Mucosa of descending colon (tissue), 3 donors: Measurements from ENCODE around the gene PRKG1. TPM values are rescaled to one million over a fixed set of nuclear protein-coding genes. Genes with fewer than 3 reads are reported as not detected.
"Not testable (repeated sequence)": the region's sequence is repeated elsewhere in the genome, so short reads cannot be mapped to it uniquely, and the experiment has no call there.

ENCODE experiments used
- ATAC-seq: fragments of 200-7000 bp; cut with Tn5 transposase; one replicate; pipeline ENCODE4 v1.9.1; 2020; ENCODE audit warnings: mild to moderate bottlenecking, moderate library complexity
- DNase-seq, 3 donors: peaks; one replicate each; pipeline ENCODE4 v3.0.0-alpha.2; 2020
- H3K36me3 ChIP-seq: fragments of 200-600 bp; one replicate; pipeline ENCODE4 v1.8.0; 2021; ENCODE audit warnings: low read depth, mild to moderate bottlenecking
- H3K4me1 ChIP-seq: fragments of 200-600 bp; one replicate; pipeline ENCODE4 v1.8.0; 2021; ENCODE audit warnings: low read depth, mild to moderate bottlenecking
- H3K4me3 ChIP-seq: fragments of 200-600 bp; one replicate; pipeline ENCODE4 v1.8.0; 2021; ENCODE audit warnings: mild to moderate bottlenecking
- H3K9me3 ChIP-seq: fragments of 200-600 bp; one replicate; pipeline ENCODE4 v1.8.0; 2021; ENCODE audit warnings: mild to moderate bottlenecking
- intact Hi-C, 2 donors: fragments of 100-400 bp; cut with DNase I in 1 of 2; cut with micrococcal nuclease in 1 of 2; formaldehyde crosslinking; loops; one replicate each; pipeline versions ENCODE4 v1.11.0 to v1.11.1; 2022; cut with DNase I, micrococcal nuclease
- total RNA-seq, 3 donors: library from RNA; stranded (reverse); fragmentation: NEBNext Ultra II Directional in 2 of 3; extraction: Animal tissue kit (Norgen Biotek cat#: 25700) in 2 of 3; gene quantifications; one replicate each; pipeline versions ENCODE4 v1.2.1 to v1.2.4, GENCODE V29; 2021 to 2023
- TF ChIP-seq, protein P1 (sequence below): fragments of 200-600 bp; IDR thresholded peaks from one replicate; pipeline ENCODE4 v1.8.0; 2022; ENCODE audit warnings: antibody characterized with exemption, mild to moderate bottlenecking
- donor health status: DM: no; HTN: no; CAD: no; lungs with moderate emphysema.
- donor health status: DM: no; HTN: no; CAD: no.
- donor health status: DM: no; HTN: yes; CAD: no.

The PRKG1 gene
- total RNA-seq, 3 donors from 2014 or later: 17.1 to 55.6 (median 21.1) TPM

DNA sequence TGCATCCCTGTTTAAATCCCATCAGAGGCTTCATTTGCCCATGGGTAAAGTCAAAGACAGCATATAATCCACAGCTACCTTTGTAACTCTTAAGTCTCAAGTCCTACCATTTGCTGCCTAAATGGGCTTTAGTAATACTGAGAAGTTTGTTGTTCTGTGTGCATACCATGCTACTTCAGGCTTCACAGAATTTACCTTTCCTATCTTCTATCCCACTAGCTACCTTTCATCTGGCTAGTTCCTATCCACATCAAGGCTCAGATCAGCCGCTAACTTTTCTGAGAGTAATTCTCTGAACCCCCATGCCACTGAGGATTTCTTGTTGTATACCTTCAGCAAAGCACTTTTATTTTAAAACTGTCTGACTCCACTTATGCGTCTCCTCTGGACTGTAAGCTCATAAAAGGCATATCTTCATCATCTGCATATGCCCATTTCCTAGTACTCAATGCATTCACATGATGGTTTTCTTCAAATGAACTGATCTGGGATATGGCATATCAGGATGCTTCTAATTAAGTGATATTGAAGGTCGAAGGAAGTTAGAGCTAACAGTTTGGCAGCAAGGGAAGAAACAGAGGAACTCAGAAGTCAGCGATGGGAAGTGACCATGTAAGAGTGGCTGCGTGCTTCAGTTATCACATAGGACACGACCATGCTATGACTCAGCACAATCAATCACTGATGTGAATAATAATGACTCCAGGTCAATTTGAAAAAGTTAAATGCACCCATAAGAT is 955.9 kb downstream of the PRKG1 start:
- Histone ChIP-seq H3K4me1 (no peaks in the 10 kb centered on the region), H3K9me3 (no peaks in the 10 kb centered on the region), H3K4me3 (no peak overlapping the region), H3K36me3 (no peaks in the 10 kb centered on the region)
- DNase-seq (no peak), ATAC-seq (no peak)
- intact Hi-C loops: no loop called here
- TF ChIP-seq, protein P1, sequence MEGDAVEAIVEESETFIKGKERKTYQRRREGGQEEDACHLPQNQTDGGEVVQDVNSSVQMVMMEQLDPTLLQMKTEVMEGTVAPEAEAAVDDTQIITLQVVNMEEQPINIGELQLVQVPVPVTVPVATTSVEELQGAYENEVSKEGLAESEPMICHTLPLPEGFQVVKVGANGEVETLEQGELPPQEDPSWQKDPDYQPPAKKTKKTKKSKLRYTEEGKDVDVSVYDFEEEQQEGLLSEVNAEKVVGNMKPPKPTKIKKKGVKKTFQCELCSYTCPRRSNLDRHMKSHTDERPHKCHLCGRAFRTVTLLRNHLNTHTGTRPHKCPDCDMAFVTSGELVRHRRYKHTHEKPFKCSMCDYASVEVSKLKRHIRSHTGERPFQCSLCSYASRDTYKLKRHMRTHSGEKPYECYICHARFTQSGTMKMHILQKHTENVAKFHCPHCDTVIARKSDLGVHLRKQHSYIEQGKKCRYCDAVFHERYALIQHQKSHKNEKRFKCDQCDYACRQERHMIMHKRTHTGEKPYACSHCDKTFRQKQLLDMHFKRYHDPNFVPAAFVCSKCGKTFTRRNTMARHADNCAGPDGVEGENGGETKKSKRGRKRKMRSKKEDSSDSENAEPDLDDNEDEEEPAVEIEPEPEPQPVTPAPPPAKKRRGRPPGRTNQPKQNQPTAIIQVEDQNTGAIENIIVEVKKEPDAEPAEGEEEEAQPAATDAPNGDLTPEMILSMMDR: no peak

DNA sequence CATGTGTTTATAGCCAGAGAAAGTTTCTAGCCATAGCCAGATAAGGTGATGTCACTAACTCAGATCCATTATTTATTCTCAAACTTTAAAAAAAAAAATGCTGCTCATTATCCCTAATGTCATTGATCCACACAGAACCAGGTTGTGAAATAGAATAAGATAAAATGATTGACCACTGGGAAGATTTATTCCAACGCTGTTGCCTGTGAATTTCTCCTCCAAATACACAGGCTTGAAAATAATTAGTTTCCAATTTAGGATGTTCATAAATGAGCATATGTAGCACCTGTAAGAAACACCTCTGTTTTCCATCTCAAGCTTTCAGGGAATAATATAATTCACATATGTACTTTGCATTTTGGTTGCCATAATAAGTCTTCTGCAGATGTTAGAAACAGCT is 956.7 kb downstream of the PRKG1 start:
- H3K36me3 ChIP-seq: no peaks in the 10 kb centered on the region
- H3K9me3 ChIP-seq: no peaks in the 10 kb centered on the region
- TF ChIP-seq, protein P1: no peak
- H3K4me1 ChIP-seq: no peaks in the 10 kb centered on the region
- intact Hi-C loops: no loop called here
- H3K4me3 ChIP-seq: no peak overlapping the region
- ATAC-seq (no peak), DNase-seq (no peak)

DNA sequence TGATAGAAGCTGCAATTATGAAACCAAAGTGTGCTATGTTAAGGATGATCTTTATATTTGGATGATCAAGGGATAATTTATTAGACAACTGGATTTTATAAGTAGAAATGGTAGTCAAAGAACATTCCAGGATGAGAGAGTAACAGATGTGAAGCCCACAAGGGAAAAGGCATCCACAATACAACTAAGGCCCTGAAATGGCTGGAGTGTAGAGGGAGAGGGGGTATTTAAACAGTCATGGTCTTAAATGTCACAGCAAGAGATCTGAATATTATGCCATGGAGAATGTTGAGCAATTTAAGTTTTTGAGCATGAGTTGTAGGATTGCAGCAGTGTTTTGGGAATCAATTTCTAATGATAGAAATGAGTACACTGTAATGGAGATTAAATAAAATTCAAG is 957.5 kb downstream of the PRKG1 start:
- TF ChIP-seq, protein P1: no peak
- ATAC-seq (no peak), DNase-seq (no peak)
- Histone ChIP-seq H3K36me3 (no peaks in the 10 kb centered on the region), H3K4me1 (no peaks in the 10 kb centered on the region), H3K4me3 (no peak overlapping the region), H3K9me3 (no peaks in the 10 kb centered on the region)
- intact Hi-C loops: no loop called here

DNA sequence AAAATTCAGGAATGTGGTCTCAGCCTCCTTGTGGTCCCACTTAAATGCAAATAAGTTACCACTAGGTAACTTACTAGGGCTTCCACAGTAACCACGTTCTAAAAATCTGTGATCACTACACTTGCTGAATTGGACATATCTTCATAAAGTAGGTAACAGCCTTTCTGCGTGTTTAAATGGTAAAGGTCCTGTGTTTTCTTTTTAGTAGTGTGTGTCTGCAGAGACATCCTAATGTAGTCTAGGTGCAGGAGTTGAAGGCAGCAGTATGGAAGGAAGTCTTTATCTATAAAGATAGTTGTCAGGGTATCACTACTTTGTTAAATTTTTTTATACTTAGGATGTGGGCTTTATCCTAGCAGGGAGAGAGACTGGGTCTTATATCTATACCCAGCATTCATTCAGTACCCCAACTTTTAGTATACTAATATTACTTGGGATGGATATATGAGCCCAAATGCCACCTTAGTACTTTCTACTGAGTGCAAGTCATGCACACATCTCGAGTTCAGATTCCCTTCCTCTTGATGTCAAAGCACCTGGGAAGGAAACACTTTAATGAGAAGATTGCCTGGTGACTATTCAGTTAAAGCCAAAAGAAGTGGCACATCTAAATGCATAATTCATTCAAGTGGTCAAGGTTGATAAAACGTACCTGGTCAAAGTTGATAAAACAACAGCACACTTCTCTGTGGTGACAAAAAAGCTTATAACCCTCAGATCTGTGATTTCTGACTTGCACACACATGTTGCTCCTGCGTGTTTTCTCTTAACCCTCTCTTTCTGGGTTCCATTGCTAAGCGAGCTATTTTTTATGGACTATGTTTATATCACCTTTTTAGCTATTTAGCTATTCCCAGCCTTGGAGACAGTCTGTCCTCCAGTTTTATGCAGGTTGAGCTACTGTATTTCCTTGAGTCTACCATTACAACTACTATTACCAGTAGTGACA is 958.7 kb downstream of the PRKG1 start:
- DNase-seq (no peak), ATAC-seq (no peak)
- H3K4me1 ChIP-seq: no peaks in the 10 kb centered on the region
- no peak overlapping the region for H3K4me3 ChIP-seq
- intact Hi-C loops: no loop called here
- no peaks in the 10 kb centered on the region for H3K9me3 ChIP-seq
- TF ChIP-seq, protein P1: no peak
- H3K36me3 ChIP-seq: no peaks in the 10 kb centered on the region

DNA sequence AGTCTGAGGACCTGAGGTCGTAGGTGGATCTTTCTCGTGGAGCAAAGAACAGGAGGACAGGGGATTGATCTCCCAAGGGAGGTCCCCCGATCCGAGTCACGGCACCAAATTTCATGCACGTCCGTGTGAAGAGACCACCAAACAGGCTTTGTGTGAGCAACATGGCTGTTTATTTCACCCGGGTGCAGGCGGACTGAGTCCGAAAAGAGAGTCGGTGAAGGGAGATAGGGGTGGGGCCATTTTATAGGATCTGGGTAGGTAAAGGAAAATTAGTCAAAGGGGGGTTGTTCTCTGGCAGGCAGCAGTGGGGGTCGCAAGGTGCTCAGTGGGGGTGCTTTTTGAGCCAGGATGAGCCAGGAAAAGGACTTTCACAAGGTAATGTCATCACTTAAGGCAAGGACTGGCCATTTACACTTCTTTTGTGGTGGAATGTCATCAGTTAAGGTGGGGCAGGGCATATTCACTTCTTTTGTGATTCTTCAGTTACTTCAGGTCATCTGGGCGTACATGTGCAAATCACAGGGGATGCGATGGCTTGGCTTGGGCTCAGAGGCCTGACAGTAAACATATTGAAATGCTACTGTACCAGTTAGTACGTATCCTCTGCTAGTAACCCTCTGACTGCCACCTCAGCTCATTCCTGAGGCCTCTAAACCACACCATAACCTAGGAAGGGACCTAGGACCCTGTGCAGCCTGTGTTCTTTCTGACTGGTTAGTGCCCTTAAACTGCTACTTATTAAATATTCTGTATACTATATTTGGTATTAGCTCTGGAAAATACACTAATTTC is 964.9 kb downstream of the PRKG1 start:
- ATAC-seq, H3K4me3 ChIP-seq, intact Hi-C loops, H3K4me1 ChIP-seq, H3K9me3 ChIP-seq, DNase-seq, H3K36me3 ChIP-seq: not testable (repeated sequence)
